Measurements from ENCODE around the gene MEOX1. TPM values are rescaled to one million over a fixed set of nuclear protein-coding genes. Genes with fewer than 3 reads are reported as not detected.

The MEOX1 gene
- total and polyA plus RNA-seq, 3 experiments from 2014 or later: 0.86 to 5.4 (median 1.2) TPM

DNA sequence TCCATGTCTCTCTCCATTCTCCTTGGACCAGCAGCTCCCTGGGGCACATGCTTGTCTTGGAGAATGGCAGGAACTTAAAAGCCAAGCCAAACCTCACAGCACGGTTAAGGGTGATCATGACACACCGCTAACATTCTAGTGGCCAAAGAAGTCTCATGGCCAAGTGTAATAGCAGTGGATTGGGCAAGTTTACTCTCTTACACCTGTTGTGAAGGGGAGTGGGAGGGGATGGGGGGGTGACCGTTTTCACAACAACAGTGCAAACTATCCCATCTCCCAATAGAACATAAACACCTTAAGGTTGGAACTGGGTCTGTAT is 37.7 kb upstream of the MEOX1 start:
- DNase-seq: no peak
- peaks cover 21 to 26% (median 22%) of the 10 kb centered on the region in 3 donors for H3K4me1 Mint-ChIP-seq
- no peaks in the 10 kb centered on the region for H3K36me3 Mint-ChIP-seq
- no peak overlapping the region for H3K4me3 Mint-ChIP-seq
- Histone ChIP-seq H3K36me3 (ENCODE audit: insufficient read depth, low read length) (no peaks in the 10 kb centered on the region), H3K9me3 (ENCODE audit: low read length) (no peaks in the 10 kb centered on the region), H3K27ac (ENCODE audit: low read depth, low read length) (no peak overlapping the region), H3K27me3 (ENCODE audit: insufficient read depth, low read length, poor library complexity, severe bottlenecking) (no peaks in the 10 kb centered on the region), H3K4me1 (ENCODE audit: insufficient read depth, low read length) (peaks cover 10% of the 10 kb centered on the region), H3K4me3 (ENCODE audit: low read length) (no peak overlapping the region)
- H3K27ac Mint-ChIP-seq: no peak overlapping the region
- POLR2A ChIA-PET: no interaction called here
- peaks cover 18 to 19% of the 10 kb centered on the region in 2 donors for H3K27me3 Mint-ChIP-seq
- CTCF ChIA-PET: interaction anchor here (13.6 kb wide), 1 partner anchor 62 kb away, joined by 335 read pairs; the partner anchor contains the start of gene SOST
- no peaks in the 10 kb centered on the region for H3K9me3 Mint-ChIP-seq

DNA sequence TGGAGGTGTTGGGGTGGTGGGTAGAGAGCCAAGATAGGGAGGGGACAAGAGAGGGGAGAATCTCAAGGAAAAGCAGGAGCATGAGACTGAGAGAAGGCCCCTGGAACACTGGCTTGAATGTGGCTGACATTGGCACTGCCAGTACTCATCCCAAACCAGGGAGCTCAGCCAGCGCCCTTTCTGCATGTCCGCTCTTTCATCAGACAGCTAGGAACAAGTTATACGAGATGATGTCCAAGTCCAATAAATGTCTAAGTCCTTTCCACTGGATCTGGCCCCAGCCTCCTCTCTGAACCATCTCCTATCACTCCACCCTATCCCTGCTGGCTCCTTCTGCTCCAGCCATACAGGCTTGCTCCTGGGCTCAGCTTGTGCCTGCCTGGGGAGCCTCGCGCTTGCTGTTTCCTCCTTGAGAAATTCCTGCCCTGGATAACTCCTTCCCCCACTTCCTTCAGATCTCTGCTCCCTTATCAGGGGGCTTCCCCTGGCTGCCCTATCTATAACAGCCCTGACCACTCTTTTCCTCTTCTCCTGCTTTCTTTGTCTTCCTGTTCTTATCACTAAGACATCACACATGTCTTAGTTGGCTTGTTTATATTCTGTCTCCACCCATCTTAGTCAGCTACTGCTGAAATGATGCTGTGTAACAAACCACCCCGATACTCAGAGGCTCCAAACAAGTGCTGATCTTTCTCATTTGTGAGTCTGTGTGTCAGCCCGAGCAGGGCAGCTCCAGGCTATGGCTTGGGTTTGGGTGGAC is 37.1 kb upstream of the MEOX1 start:
- Mint-ChIP-seq H3K27ac (peak overlapping the region in 1 of 8 donors; percentile 3), H3K36me3 (no peaks in the 10 kb centered on the region), H3K9me3 (no peaks in the 10 kb centered on the region), H3K27me3 (peaks cover 18 to 19% of the 10 kb centered on the region in 2 donors), H3K4me3 (no peak overlapping the region), H3K4me1 (peaks cover 21 to 26% (median 22%) of the 10 kb centered on the region in 3 donors)
- Histone ChIP-seq H3K36me3 (ENCODE audit: insufficient read depth, low read length) (no peaks in the 10 kb centered on the region), H3K4me1 (ENCODE audit: insufficient read depth, low read length) (peaks cover 10% of the 10 kb centered on the region), H3K9me3 (ENCODE audit: low read length) (no peaks in the 10 kb centered on the region), H3K27ac (ENCODE audit: low read depth, low read length) (no peak overlapping the region), H3K27me3 (ENCODE audit: insufficient read depth, low read length, poor library complexity, severe bottlenecking) (no peaks in the 10 kb centered on the region), H3K4me3 (ENCODE audit: low read length) (no peak overlapping the region)
- POLR2A ChIA-PET: no interaction called here
- no peak for DNase-seq
- CTCF ChIA-PET: interaction anchor here (1.3 to 13.6 kb wide), 2 partner anchors 27 to 63 kb away, joined by 3 to 335 read pairs; partner anchors contain the start of gene SOST

DNA sequence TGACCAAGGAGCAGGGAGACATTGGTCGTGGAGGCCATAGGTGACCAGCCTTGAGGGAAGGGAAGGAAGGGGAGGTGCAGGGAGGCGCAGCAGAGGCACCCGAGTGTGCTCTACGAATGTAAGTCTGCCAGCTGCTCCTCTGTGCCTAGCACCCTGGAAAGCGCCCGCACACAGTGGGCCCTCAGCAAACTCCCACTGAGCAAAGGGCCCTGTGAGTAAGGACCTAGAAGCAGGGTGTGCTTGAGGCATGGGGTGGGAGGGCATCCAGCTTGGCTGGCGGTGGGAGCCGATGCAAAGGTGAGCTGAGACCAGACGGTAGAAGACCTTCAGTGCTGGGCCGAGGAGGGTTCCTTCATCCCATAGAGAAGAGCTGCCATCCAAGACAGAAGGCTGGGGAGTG is 36.2 kb upstream of the MEOX1 start:
- H3K4me1 ChIP-seq (ENCODE audit: insufficient read depth, low read length): peaks cover 10% of the 10 kb centered on the region
- no peak overlapping the region for H3K27ac ChIP-seq (ENCODE audit: low read depth, low read length)
- Mint-ChIP-seq H3K9me3 (no peaks in the 10 kb centered on the region), H3K27me3 (peaks cover 18 to 23% of the 10 kb centered on the region in 2 donors), H3K4me3 (no peak overlapping the region), H3K4me1 (peaks cover 20 to 26% (median 21%) of the 10 kb centered on the region in 3 donors), H3K36me3 (no peaks in the 10 kb centered on the region), H3K27ac (no peak overlapping the region)
- CTCF ChIA-PET: interaction anchor here (1.3 to 13.6 kb wide), 2 partner anchors 28 to 64 kb away, joined by 3 to 335 read pairs; partner anchors contain the start of gene SOST
- H3K9me3 ChIP-seq (ENCODE audit: low read length): no peaks in the 10 kb centered on the region
- no peaks in the 10 kb centered on the region for H3K27me3 ChIP-seq (ENCODE audit: insufficient read depth, low read length, poor library complexity, severe bottlenecking)
- no peak for DNase-seq
- POLR2A ChIA-PET: no interaction called here
- no peak overlapping the region for H3K4me3 ChIP-seq (ENCODE audit: low read length)
- H3K36me3 ChIP-seq (ENCODE audit: insufficient read depth, low read length): no peaks in the 10 kb centered on the region

DNA sequence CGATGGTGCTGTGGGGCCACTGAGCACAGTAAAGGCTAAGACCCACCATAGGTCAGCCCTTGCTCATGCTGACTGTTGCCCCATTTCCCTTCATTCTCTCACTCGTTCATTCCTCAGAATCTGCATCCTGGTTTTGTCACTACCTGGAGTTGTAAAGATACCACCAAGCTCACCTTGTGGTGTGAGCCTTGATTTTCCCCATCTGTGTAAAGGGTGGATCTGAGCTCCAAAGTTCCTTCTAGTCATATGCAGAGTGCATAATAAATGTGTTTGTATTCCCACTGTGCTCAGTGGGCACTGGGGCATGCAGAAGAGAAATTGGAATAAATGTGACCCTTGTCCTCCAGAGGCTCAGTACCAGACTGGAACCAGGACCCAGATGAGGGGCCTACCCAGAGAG is 35.2 kb upstream of the MEOX1 start:
- no peaks in the 10 kb centered on the region for H3K36me3 Mint-ChIP-seq
- H3K4me1 Mint-ChIP-seq: peaks cover 16 to 19% (median 17%) of the 10 kb centered on the region in 3 donors
- Histone ChIP-seq H3K4me3 (ENCODE audit: low read length) (no peak overlapping the region), H3K9me3 (ENCODE audit: low read length) (no peaks in the 10 kb centered on the region), H3K4me1 (ENCODE audit: insufficient read depth, low read length) (peaks cover 10% of the 10 kb centered on the region), H3K27me3 (ENCODE audit: insufficient read depth, low read length, poor library complexity, severe bottlenecking) (no peaks in the 10 kb centered on the region), H3K36me3 (ENCODE audit: insufficient read depth, low read length) (no peaks in the 10 kb centered on the region), H3K27ac (ENCODE audit: low read depth, low read length) (no peak overlapping the region)
- CTCF ChIA-PET: interaction anchor here (1.4 to 13.6 kb wide), 2 partner anchors 25 to 65 kb away, joined by 3 to 335 read pairs; partner anchors contain the start of gene SOST
- peaks cover 18 to 23% of the 10 kb centered on the region in 2 donors for H3K27me3 Mint-ChIP-seq
- no peak for DNase-seq
- H3K4me3 Mint-ChIP-seq: no peak overlapping the region
- H3K27ac Mint-ChIP-seq: no peak overlapping the region
- no peaks in the 10 kb centered on the region for H3K9me3 Mint-ChIP-seq
- POLR2A ChIA-PET: interaction anchor here (0.6 kb wide), 1 partner anchor 59 kb away, joined by 3 read pairs; no protein-coding TSS in a partner anchor

DNA sequence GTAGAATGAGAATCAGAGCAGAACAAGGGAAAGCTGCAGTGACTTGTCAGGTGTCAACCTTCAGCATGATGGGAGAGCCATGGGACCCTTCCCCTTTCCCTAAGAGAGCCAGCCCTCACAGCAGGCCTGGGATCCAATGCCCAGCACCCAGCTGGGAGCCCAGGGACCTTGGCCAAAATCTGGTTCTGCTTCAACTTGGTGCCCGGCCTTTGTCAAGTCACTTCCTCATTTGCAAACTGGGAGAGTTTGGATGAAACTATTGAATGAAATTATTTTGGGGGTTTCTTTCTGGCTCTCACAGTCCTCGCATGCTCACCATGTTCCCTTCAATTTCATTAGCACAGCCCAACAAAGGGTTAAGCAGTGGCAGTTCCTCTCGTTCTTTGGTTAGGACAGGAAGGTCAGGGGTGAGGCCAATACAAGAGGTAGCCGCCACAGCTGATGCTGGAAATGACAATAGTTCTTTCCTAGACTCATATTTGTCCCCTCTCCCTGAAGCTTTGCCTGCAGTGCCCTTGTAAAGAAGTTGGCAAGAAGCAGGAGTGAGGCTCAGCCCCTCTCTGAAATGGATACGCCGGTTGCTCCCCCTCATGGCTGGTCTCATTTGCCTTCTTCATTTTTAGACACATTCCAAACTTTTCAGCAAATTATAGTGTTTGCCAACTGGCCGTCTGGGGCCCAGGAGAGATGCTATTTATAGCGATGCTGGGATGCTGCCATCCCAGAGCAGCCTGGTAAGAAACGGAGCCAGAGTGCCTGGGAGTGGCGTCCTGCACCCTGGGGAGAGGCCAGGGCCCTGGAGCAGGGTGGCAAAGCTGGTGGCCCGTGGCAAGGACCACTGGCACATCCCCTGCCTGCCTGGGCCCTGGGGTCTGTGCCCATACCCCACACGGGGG is 34.5 kb upstream of the MEOX1 start:
- no peak for DNase-seq
- Mint-ChIP-seq H3K4me1 (peaks cover 12 to 14% (median 12%) of the 10 kb centered on the region in 3 donors), H3K36me3 (no peaks in the 10 kb centered on the region), H3K9me3 (no peaks in the 10 kb centered on the region), H3K27me3 (peaks cover 23 to 24% of the 10 kb centered on the region in 2 donors), H3K4me3 (no peak overlapping the region), H3K27ac (peak overlapping the region in 1 of 8 donors; percentile 17)
- H3K4me3 ChIP-seq (ENCODE audit: low read length): no peak overlapping the region
- ChIA-PET POLR2A (no interaction called here), CTCF (interaction anchor here (1.4 to 13.6 kb wide), 4 partner anchors 26 to 150 kb away, joined by 3 to 335 read pairs (median 8); partner anchors contain the start of genes CD300LG and SOST)
- H3K4me1 ChIP-seq (ENCODE audit: insufficient read depth, low read length): peaks cover 5% of the 10 kb centered on the region
- H3K9me3 ChIP-seq (ENCODE audit: low read length): no peaks in the 10 kb centered on the region
- no peaks in the 10 kb centered on the region for H3K36me3 ChIP-seq (ENCODE audit: insufficient read depth, low read length)
- H3K27me3 ChIP-seq (ENCODE audit: insufficient read depth, low read length, poor library complexity, severe bottlenecking): no peaks in the 10 kb centered on the region
- H3K27ac ChIP-seq (ENCODE audit: low read depth, low read length): no peak overlapping the region

DNA sequence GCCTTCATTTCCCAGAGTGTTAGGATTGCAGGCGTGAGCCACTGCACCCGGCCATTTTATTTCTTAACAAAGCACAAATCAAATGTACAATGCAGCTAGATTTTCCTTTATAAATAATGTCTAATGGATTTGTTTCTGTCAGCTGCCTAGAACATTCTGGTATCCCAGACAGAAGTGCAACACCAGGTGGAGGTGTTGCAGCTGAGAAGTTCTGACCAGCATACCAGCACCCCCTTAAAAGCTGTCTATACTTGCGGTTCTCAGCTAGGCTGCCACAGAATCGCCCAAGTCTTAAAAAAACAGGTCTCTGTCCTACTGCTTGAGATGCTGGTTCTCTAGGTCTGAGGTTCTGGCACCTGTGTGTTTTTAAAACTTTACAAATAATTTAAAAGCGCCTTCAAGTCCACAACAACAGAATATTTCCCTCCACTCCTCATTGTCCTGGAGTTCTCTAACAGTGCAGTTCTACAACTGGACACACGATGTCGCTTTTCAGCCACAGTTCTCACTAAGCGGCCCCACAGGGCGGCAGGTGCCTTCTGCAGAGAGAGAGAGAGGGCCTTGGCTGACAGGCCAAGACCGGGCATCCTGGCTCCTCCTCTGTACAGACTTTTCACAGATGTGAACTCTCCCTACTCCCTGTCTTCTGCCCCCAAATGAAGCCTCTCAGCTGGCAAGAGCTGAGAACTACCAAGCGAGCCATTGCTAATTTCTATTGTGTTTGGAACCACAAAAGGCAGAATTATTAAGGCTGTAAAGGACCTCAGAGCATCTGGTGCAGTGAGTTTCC is 32.6 kb upstream of the MEOX1 start:
- ChIA-PET POLR2A (interaction anchor here (0.6 kb wide), 1 partner anchor 89 kb away, joined by 3 read pairs; no protein-coding TSS in a partner anchor), CTCF (interaction anchor here (0.6 to 13.6 kb wide), 20 partner anchors 8 to 152 kb away, joined by 3 to 335 read pairs (median 4); partner anchors contain the start of genes CD300LG and SOST)
- DNase-seq: peak; percentile 56 to 84 (median 64)
- no peak overlapping the region for H3K4me3 ChIP-seq (ENCODE audit: low read length)
- Mint-ChIP-seq H3K9me3 (no peaks in the 10 kb centered on the region), H3K4me3 (no peak overlapping the region), H3K36me3 (no peaks in the 10 kb centered on the region), H3K27me3 (peaks cover 22 to 24% of the 10 kb centered on the region in 2 donors), H3K4me1 (peaks cover 0 to 5% (median 0%) of the 10 kb centered on the region in 3 donors), H3K27ac (no peak overlapping the region)
- H3K4me1 ChIP-seq (ENCODE audit: insufficient read depth, low read length): no peaks in the 10 kb centered on the region
- H3K36me3 ChIP-seq (ENCODE audit: insufficient read depth, low read length): no peaks in the 10 kb centered on the region
- no peak overlapping the region for H3K27ac ChIP-seq (ENCODE audit: low read depth, low read length)
- no peaks in the 10 kb centered on the region for H3K9me3 ChIP-seq (ENCODE audit: low read length)
- H3K27me3 ChIP-seq (ENCODE audit: insufficient read depth, low read length, poor library complexity, severe bottlenecking): no peaks in the 10 kb centered on the region

DNA sequence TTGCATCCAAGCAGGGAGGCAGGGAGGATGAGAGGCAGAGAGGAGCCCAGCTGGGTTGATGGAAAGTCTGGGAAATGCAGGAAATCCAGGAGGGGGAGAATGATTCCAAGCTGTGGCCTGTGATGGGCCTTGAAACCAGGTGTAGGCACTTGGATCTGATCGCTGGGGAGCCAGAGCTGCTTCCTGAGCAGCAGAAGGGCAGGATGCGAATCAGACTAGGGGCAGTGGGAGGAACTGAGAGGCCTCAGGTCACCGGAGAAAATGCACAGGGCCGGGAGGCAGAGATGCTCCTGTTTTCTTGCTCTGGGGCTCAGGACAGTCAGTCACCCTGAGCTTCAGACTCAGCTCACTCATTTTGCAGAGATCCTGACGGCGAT is 29.6 kb upstream of the MEOX1 start:
- Histone ChIP-seq H3K4me1 (ENCODE audit: insufficient read depth, low read length) (no peaks in the 10 kb centered on the region), H3K27ac (ENCODE audit: low read depth, low read length) (no peak overlapping the region), H3K27me3 (ENCODE audit: insufficient read depth, low read length, poor library complexity, severe bottlenecking) (no peaks in the 10 kb centered on the region), H3K4me3 (ENCODE audit: low read length) (no peak overlapping the region), H3K36me3 (ENCODE audit: insufficient read depth, low read length) (no peaks in the 10 kb centered on the region), H3K9me3 (ENCODE audit: low read length) (no peaks in the 10 kb centered on the region)
- ChIA-PET CTCF (interaction anchor here (1.3 to 13.6 kb wide), 2 partner anchors 14 to 70 kb away, joined by 3 to 335 read pairs; partner anchors contain the start of gene SOST), POLR2A (no interaction called here)
- no peak overlapping the region for H3K27ac Mint-ChIP-seq
- H3K36me3 Mint-ChIP-seq: no peaks in the 10 kb centered on the region
- no peaks in the 10 kb centered on the region for H3K9me3 Mint-ChIP-seq
- peaks cover 8 to 11% of the 10 kb centered on the region in 2 donors for H3K27me3 Mint-ChIP-seq
- no peaks in the 10 kb centered on the region for H3K4me1 Mint-ChIP-seq
- no peak overlapping the region for H3K4me3 Mint-ChIP-seq
- no peak for DNase-seq
